Suprapubic skin (tissue), 4 donors: ENCODE measurements around the gene TRIO. TPM values are rescaled to one million over a fixed set of nuclear protein-coding genes. Genes with fewer than 3 reads are reported as not detected.

Source experiments
- DNase-seq, 2 donors: peaks; one replicate each; pipeline ENCODE4 v3.0.0-alpha.2; 2019; ENCODE audit warnings: low spot score in 2 of 2
- H3K27ac ChIP-seq: fragments of 200-600 bp; sonication (generic); one replicate; pipeline ENCODE4 v1.5.1; 2019
- H3K27me3 ChIP-seq: fragments of 200-600 bp; sonication (generic); one replicate; pipeline ENCODE4 v1.5.1; 2019
- H3K36me3 ChIP-seq: fragments of 200-600 bp; sonication (generic); one replicate; pipeline ENCODE4 v1.5.1; 2019
- H3K4me1 ChIP-seq: fragments of 200-600 bp; sonication (generic); one replicate; pipeline ENCODE4 v1.5.1; 2019
- H3K4me3 ChIP-seq: fragments of 200-600 bp; sonication (generic); one replicate; pipeline ENCODE4 v1.5.1; 2019; ENCODE audit warnings: mild to moderate bottlenecking
- H3K9me3 ChIP-seq: fragments of 200-600 bp; sonication (generic); one replicate; pipeline ENCODE4 v1.5.1; 2019
- EP300 ChIP-seq: sonication (generic); formaldehyde crosslinking; IDR thresholded peaks from one replicate; pipeline ENCODE4 v1.6.1; 2017; ENCODE audit warnings: antibody characterized with exemption
- POLR2A ChIP-seq, 2 donors: fragments of 450-650 bp; IDR thresholded peaks; one replicate each; pipeline ENCODE4 v1.6.1; 2017; ENCODE audit warnings: antibody characterized with exemption in 2 of 2, mild to moderate bottlenecking in 2 of 2, moderate library complexity in 2 of 2
- POLR2AphosphoS5 ChIP-seq, 3 donors: sonication (generic); formaldehyde crosslinking; IDR thresholded peaks; one replicate each; pipeline ENCODE4 v1.6.1; 2017; ENCODE audit warnings: antibody characterized with exemption in 3 of 3
- WGBS: methylation state at CpG from one replicate; pipeline ENCODE4 v1.1.5; 2018; 5-methylcytosine and 5-hydroxymethylcytosine counted together
- total RNA-seq, 4 donors: library from RNA; depleted of rRNA; stranded (reverse); fragments of >200 nt; gene quantifications; one replicate each; pipeline ENCODE4 v1.1.0, GENCODE V29; 2016
- TF ChIP-seq, protein P1 (sequence below), 2 donors: fragments of 200-600 bp in 1 of 2; fragments of 450-650 bp in 1 of 2; sonication (generic) in 1 of 2; IDR thresholded peaks; one replicate each; pipeline ENCODE4 v1.5.1; 2016 to 2019; ENCODE audit warnings: antibody characterized with exemption in 2 of 2, mild to moderate bottlenecking in 1 of 2, moderate library complexity in 1 of 2

The TRIO gene
- total RNA-seq, 4 donors from 2014 or later = 62.7 to 159 (median 70.4) TPM

- no peaks in the 10 kb centered on the region for H3K36me3 ChIP-seq
- H3K9me3 ChIP-seq = no peaks in the 10 kb centered on the region
- peaks cover 60% of the 10 kb centered on the region for H3K4me1 ChIP-seq
- no peak for TF ChIP-seq EP300
- TF ChIP-seq POLR2A (IDR thresholded peaks at IDR 0.05) = no peak
- TF ChIP-seq, protein P1, sequence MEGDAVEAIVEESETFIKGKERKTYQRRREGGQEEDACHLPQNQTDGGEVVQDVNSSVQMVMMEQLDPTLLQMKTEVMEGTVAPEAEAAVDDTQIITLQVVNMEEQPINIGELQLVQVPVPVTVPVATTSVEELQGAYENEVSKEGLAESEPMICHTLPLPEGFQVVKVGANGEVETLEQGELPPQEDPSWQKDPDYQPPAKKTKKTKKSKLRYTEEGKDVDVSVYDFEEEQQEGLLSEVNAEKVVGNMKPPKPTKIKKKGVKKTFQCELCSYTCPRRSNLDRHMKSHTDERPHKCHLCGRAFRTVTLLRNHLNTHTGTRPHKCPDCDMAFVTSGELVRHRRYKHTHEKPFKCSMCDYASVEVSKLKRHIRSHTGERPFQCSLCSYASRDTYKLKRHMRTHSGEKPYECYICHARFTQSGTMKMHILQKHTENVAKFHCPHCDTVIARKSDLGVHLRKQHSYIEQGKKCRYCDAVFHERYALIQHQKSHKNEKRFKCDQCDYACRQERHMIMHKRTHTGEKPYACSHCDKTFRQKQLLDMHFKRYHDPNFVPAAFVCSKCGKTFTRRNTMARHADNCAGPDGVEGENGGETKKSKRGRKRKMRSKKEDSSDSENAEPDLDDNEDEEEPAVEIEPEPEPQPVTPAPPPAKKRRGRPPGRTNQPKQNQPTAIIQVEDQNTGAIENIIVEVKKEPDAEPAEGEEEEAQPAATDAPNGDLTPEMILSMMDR (IDR thresholded peaks at IDR 0.05) = no peak
- H3K27me3 ChIP-seq = no peaks in the 10 kb centered on the region
- no peak overlapping the region for H3K27ac ChIP-seq
- WGBS = 52% methylated on average over 5 of the region's 5 CpGs
- DNase-seq = no peak
- no peak overlapping the region for H3K4me3 ChIP-seq
Observed at GRCh38 chr5:14187660-14188059, 44.5 kb downstream of the TRIO start.

- peaks cover 53% of the 10 kb centered on the region for H3K4me1 ChIP-seq
- no peaks in the 10 kb centered on the region for H3K9me3 ChIP-seq
- H3K36me3 ChIP-seq = no peaks in the 10 kb centered on the region
- WGBS = 94% methylated on average over 4 of the region's 4 CpGs
- H3K27ac ChIP-seq = no peak overlapping the region
- TF ChIP-seq, protein P1 (IDR thresholded peaks at IDR 0.05) = no peak
- TF ChIP-seq POLR2AphosphoS5 (IDR thresholded peaks at IDR 0.05) (no peak), EP300 (no peak), POLR2A (IDR thresholded peaks at IDR 0.05) (no peak)
- no peak for DNase-seq
- H3K27me3 ChIP-seq = no peaks in the 10 kb centered on the region
- no peak overlapping the region for H3K4me3 ChIP-seq
Observed at GRCh38 chr5:14188778-14189177, 45.6 kb downstream of the TRIO start.

DNA sequence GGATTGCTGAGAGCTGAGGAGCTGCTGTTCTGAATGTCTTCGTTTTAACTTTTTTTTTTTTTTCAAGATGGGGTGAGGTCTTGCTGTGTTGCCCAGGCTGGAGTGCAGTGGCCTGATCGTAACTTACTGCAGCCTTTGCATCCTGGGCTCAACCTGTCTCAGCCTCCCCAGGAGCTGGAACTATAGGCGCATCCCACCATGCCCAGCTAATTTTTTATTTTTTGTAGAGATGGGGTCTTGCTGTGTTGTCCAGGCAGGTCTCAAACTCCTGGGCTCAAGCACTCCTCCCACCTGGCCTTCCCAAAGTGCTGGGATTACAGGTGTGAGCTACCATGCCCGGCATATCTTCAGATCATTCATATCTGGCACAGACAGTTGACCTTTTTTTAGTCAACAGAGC, 46.5 kb downstream of the TRIO start:
- Histone ChIP-seq H3K9me3 (no peaks in the 10 kb centered on the region), H3K27ac (no peak overlapping the region), H3K4me3 (no peak overlapping the region), H3K27me3 (no peaks in the 10 kb centered on the region), H3K36me3 (no peaks in the 10 kb centered on the region), H3K4me1 (peaks cover 45% of the 10 kb centered on the region)
- WGBS = 65% methylated on average over 4 of the region's 4 CpGs
- TF ChIP-seq, protein P1 (IDR thresholded peaks at IDR 0.05) = no peak
- TF ChIP-seq EP300 = no peak
- no peak for TF ChIP-seq POLR2AphosphoS5 (IDR thresholded peaks at IDR 0.05)
- no peak for TF ChIP-seq POLR2A (IDR thresholded peaks at IDR 0.05)
- no peak for DNase-seq

DNA sequence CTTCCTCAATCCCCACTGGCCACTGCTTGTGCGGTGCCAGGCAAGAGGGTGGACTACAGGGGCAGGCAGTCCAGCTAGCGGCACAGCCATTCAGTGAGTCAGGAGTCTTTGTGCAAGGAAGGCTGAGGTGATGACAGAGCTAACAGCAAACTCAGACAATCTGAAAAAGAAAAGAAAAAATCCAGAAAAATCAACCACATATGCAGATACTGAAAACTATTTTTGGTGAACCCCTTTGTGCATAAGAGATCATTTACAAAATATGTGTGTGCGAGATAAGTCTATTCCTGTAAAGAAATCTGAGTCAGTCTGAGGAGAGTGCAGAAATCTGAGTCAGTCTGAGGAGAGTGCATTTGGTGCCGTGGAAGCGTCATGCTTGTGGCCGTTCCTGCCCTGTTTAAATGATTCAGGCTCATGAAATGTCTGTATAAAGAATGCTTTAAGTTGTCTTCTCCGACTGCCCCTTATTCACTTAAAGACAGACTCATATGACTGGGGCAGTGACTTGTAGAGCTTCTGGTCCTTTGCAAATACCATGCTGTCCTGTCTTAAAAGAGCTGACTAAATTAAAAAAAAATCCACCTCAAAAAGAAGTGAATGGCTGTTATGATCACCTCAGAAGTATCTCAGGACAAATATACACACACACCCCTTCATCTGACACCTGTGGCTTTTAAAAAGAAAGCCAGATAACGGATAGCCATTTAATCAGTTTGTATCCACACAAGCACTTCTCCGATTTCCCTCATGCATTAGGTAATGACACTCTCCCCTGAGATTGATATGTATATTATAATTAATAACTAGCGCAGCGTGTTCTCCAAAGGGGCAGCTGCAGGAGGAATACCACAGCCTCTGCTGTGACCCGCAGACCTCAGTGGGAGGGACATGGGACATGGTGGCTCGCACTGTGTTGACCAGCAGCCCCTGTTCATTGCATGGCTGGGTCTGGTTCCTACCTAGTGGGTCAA, 47.3 kb downstream of the TRIO start:
- Histone ChIP-seq H3K4me1 (peaks cover 37% of the 10 kb centered on the region), H3K27me3 (no peaks in the 10 kb centered on the region), H3K4me3 (no peak overlapping the region), H3K36me3 (no peaks in the 10 kb centered on the region), H3K9me3 (no peaks in the 10 kb centered on the region), H3K27ac (peak overlapping the region; percentile 31)
- no peak for DNase-seq
- WGBS = 54% methylated on average over 13 of the region's 13 CpGs
- TF ChIP-seq, protein P1 (IDR thresholded peaks at IDR 0.05) = no peak
- TF ChIP-seq EP300 (no peak), POLR2A (IDR thresholded peaks at IDR 0.05) (no peak), POLR2AphosphoS5 (IDR thresholded peaks at IDR 0.05) (no peak)

GRCh38 chr5:14191325-14191724, 48.2 kb downstream of the TRIO start:
- peaks cover 29% of the 10 kb centered on the region for H3K4me1 ChIP-seq

More at GRCh38 chr5:14191325-14191724, 48.2 kb downstream of the TRIO start:
- Histone ChIP-seq H3K27me3 (no peaks in the 10 kb centered on the region), H3K27ac (no peak overlapping the region), H3K9me3 (no peaks in the 10 kb centered on the region), H3K4me3 (no peak overlapping the region), H3K36me3 (no peaks in the 10 kb centered on the region)
- no peak for DNase-seq
- WGBS = 82% methylated on average over 3 of the region's 3 CpGs
- no peak for TF ChIP-seq POLR2A (IDR thresholded peaks at IDR 0.05)
- TF ChIP-seq POLR2AphosphoS5 (IDR thresholded peaks at IDR 0.05) = no peak
- no peak for TF ChIP-seq EP300
- TF ChIP-seq, protein P1 (IDR thresholded peaks at IDR 0.05) = no peak
